GM15510 (cell line): ENCODE data around the gene UNC93A.

Experiments
- POLR2A ChIP-seq: IDR thresholded peaks from 3 replicates; pipeline ENCODE4 v1.6.1; 2011; ENCODE audit warnings: borderline replicate concordance; ENCODE audit not compliant: insufficient read length; ENCODE audit errors: extremely low read depth

Gene UNC93A

GRCh38 chr6:167338541-167339117 lies 47.5 kb downstream of the UNC93A start:
- no peak for TF ChIP-seq POLR2A

DNA sequence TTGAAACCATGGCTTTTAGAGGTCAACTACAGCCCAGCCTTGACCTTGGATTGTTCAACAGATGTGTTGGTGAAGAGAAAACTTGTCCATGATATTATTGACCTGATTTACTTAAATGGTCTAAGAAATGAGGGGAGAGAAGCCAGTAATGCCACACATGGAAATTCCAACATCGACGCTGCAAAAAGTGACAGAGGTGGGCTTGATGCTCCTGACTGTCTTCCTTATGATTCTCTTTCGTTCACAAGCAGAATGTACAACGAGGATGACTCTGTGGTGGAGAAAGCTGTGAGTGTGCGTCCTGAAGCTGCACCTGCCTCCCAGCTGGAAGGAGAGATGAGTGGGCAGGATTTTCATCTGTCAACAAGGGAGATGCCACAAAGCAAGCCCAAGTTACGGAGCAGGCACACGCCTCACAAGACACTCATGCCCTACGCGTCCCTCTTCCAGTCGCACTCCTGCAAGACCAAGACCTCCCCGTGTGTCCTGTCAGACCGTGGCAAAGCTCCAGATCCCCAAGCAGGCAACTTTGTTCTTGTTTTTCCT lies 50.0 kb downstream of the UNC93A start:
- TF ChIP-seq POLR2A = no peak

GRCh38 chr6:167341665-167342655 lies 50.8 kb downstream of the UNC93A start:
- TF ChIP-seq POLR2A = no peak

DNA sequence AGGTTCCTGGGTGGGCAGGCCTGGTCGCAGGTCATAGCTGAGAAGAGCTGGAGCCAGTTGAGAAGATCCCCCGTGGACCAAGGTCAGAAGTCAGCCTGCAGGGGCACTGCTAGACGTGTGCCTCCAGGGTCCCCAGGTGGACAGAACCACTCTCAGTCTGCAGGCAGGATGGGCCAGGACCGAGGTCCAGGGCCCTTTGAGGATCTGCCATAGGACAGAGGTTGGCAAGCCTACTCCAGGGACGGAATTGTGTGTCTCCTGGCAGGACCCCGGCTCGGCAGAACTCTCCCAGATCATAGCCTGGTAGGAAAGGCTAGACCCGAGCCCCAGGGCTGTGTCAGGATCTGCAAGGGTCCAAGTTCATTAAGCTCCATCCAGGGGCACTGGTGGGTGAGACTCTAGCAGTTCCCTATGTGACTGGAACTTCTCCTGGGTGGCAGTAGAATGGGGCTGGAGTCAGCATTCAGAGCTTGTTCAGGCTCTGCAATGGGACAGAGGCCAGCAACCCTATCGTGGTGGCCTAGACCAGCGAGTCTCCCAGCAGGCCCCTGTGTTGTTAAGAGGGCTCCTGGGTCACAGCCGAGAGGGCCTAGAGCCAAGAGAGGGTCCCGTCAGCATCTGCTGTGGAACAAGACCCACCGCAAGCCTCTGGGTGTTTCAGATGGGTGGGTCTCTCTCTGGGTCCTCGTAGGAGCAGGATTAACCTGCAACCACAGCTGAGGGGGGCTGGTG lies 51.9 kb downstream of the UNC93A start:
- no peak for TF ChIP-seq POLR2A

- no peak for TF ChIP-seq POLR2A
Measured at GRCh38 chr6:167345348-167345747, 54.2 kb downstream of the UNC93A start.

DNA sequence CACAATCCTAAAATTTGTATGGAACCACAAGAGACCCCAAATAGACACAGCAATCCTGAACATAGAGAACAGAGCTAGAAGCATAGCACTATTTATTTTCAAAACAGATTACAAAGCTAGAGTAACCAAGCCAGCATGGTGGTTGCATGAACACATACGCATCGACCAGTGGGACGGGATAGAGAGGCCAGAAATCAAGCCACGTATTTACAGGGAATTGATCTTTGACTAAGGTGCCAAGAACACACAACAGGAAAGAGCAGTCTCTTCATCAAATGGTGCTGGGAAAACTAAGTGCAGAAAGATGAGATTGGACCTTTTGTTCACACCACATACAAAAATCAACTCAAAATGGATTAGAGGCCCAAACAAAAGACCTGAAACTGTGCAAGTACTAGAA lies 54.8 kb downstream of the UNC93A start:
- no peak for TF ChIP-seq POLR2A

- no peak for TF ChIP-seq POLR2A
Measured at GRCh38 chr6:167347226-167347625, 56.1 kb downstream of the UNC93A start.

- TF ChIP-seq POLR2A = no peak
Measured at GRCh38 chr6:167349631-167350274, 58.6 kb downstream of the UNC93A start.

DNA sequence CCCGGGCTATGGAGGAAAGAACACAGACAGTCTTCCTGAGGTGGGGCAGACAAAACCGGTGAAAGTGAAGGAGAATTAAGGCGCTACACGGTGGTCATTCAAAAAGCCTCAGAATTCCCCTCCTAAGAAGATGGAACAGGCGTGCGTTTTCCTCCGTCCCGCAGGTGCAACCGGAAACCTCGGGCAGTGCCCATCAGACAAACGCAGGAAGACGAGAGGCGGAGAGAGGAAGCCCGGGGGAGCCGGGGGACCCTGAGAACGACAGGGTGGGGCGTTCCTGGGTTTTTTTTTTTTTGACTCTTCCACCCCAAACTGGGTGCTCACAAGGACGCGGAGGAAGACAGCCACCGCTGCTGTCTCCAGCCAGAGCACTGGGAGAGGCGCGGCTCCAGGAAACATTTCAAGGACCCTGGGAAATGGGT lies 59.2 kb downstream of the UNC93A start:
- no peak for TF ChIP-seq POLR2A

GRCh38 chr6:167350731-167351655 lies 59.9 kb downstream of the UNC93A start:
- TF ChIP-seq POLR2A = no peak

DNA sequence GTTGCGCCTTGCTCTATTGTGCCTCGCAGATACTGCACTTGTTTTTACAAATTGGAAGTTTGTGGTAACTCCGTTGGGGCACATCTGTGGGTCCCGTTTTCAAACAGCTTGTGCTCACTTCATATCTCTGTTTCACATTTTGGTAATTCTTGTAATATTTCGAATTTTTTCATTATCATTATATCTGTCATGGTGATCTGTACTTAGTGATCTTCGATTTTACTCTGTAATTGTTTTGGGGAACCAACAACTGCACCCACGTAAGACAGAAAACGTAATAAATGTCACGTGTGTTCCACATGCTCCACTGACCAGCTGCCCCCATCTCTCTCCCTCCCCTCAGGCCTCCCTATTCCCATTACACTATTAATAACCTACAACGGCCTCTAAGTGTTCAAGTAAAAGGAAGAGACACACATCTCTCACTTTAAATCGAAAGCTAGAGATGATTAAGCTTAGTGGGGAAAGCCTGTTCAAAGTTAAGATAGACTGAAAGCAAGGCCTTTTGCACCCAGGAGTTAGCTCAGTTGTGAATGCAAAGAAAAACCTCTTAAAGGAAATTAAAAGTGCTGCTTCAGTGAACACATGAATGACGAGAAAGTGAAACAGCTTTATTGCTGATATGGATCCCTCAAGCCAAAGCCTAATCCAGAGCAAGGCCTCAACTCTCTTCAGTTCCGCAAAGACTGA lies 60.7 kb downstream of the UNC93A start:
- no peak for TF ChIP-seq POLR2A

- TF ChIP-seq POLR2A = no peak
Measured at GRCh38 chr6:167356874-167357273, 65.8 kb downstream of the UNC93A start.
